HG03565 (cell line): ENCODE measurements around the gene CTNND2.

Experiments used
- ATAC-seq: cut with Tn5 transposase; IDR thresholded peaks from one replicate; pipeline ENCODE4 v1.9.1; 2021; ENCODE audit warnings: mild to moderate bottlenecking, moderate library complexity; ENCODE audit not compliant: unreplicated experiment

Gene CTNND2

GRCh38 chr5:11056560-11056959, 847.7 kb downstream of the CTNND2 start:
- ATAC-seq, result no peak

- no peak for ATAC-seq
Observed at GRCh38 chr5:11054014-11054413, 850.2 kb downstream of the CTNND2 start.

GRCh38 chr5:11052871-11053270, 851.4 kb downstream of the CTNND2 start:
- no peak for ATAC-seq

- ATAC-seq, result no peak
Observed at GRCh38 chr5:11050596-11051304, 853.5 kb downstream of the CTNND2 start.

GRCh38 chr5:11048760-11049159, 855.5 kb downstream of the CTNND2 start:
- peak; percentile 42 for ATAC-seq

- no peak for ATAC-seq
Observed at GRCh38 chr5:11047625-11048024, 856.6 kb downstream of the CTNND2 start.

GRCh38 chr5:11047030-11047429, 857.2 kb downstream of the CTNND2 start:
- no peak for ATAC-seq

GRCh38 chr5:11046160-11046559, 858.1 kb downstream of the CTNND2 start:
- no peak for ATAC-seq

- no peak for ATAC-seq
Observed at GRCh38 chr5:11045411-11045810, 858.8 kb downstream of the CTNND2 start.

- ATAC-seq, result no peak
Observed at GRCh38 chr5:11044581-11044980, 859.7 kb downstream of the CTNND2 start.

GRCh38 chr5:11043881-11044280, 860.4 kb downstream of the CTNND2 start:
- no peak for ATAC-seq

GRCh38 chr5:11040345-11040744, 863.9 kb downstream of the CTNND2 start:
- no peak for ATAC-seq

- no peak for ATAC-seq
Observed at GRCh38 chr5:11038772-11039171, 865.5 kb downstream of the CTNND2 start.

GRCh38 chr5:11037941-11038340, 866.3 kb downstream of the CTNND2 start:
- ATAC-seq, result no peak

GRCh38 chr5:11037080-11037479, 867.2 kb downstream of the CTNND2 start:
- ATAC-seq, result peak; percentile 43

- ATAC-seq, result no peak
Observed at GRCh38 chr5:11030671-11031070, 873.6 kb downstream of the CTNND2 start.

GRCh38 chr5:11027660-11028059, 876.6 kb downstream of the CTNND2 start:
- peak; percentile 87 for ATAC-seq

- no peak for ATAC-seq
Observed at GRCh38 chr5:11026543-11026942, 877.7 kb downstream of the CTNND2 start.

- ATAC-seq, result no peak
Observed at GRCh38 chr5:11023945-11024344, 880.3 kb downstream of the CTNND2 start.

GRCh38 chr5:11013793-11014192, 890.5 kb downstream of the CTNND2 start:
- no peak for ATAC-seq

GRCh38 chr5:11012295-11012694, 892.0 kb downstream of the CTNND2 start:
- ATAC-seq, result no peak

- ATAC-seq, result no peak
Observed at GRCh38 chr5:11010429-11011210, 893.6 kb downstream of the CTNND2 start.
